Epithelial cell of proximal tubule (primary cell): ENCODE results near the gene SULT2A1. TPM values are rescaled to one million over a fixed set of nuclear protein-coding genes. Genes with fewer than 3 reads are reported as not detected.
A peak's percentile ranks its signal among the peaks of the same experiment; 100 is the strongest.
"Not testable (repeated sequence)": the region's sequence is repeated elsewhere in the genome, so short reads cannot be mapped to it uniquely, and the experiment has no call there.

ENCODE experiments used
- DNase-seq: peaks from one replicate; pipeline ENCODE4 v3.0.0-alpha.2; 2011; ENCODE audit warnings: low read depth
- H3K4me3 ChIP-seq: 2 replicates; pipeline ENCODE4 v1.5.1; 2011; ENCODE audit warnings: low read depth, mild to moderate bottlenecking, low read length
- total RNA-seq: library from RNA; depleted of rRNA; stranded (reverse); fragments of >200 nt; gene quantifications from 2 replicates; pipeline ENCODE4 v1.2.3, GENCODE V29; 2015
- TF ChIP-seq, protein P1 (sequence below): conservative IDR thresholded peaks from 2 replicates; pipeline ENCODE4 v1.5.1; 2012; ENCODE audit warnings: low read depth, mild to moderate bottlenecking, low read length

The SULT2A1 gene
- total RNA-seq, 1 donor from 2014 or later = not detected

DNA sequence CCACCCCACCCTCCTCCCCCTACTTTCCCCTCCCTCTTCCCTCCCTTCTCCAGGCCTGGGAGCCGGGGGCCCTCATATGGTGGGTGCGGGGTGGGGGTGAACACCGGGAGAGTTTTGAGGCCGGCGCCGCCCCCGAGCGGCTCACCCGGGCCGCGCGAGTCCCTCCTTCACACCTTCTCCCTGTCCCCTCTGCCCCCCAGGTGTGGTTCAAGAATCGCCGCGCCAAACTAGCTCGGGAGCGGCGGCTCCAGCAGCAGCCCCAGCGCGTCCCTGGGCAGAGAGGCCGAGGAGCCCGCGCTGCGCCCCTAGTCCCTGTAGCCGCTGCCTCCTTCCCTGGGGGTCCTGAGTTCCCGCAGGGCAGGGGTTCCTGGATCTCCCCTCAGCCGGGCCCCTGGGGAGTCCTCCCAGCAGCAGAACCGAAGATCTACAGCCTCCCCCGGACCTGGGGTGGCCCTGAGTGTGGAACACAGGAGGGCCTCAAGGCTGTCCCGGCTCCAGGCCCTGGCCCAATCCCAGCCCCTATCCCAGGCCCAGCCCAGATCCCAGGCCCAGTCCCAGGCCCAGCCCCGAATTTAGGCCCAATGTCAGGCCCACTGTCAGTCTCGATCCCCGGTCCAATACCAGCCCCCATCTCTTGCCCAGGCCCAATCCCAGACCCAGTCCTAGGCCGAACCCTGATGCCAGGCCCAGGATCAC lies 25.4 kb downstream of the SULT2A1 start:
- no peak overlapping the region for H3K4me3 ChIP-seq
- no peak for DNase-seq
- TF ChIP-seq, protein P1, sequence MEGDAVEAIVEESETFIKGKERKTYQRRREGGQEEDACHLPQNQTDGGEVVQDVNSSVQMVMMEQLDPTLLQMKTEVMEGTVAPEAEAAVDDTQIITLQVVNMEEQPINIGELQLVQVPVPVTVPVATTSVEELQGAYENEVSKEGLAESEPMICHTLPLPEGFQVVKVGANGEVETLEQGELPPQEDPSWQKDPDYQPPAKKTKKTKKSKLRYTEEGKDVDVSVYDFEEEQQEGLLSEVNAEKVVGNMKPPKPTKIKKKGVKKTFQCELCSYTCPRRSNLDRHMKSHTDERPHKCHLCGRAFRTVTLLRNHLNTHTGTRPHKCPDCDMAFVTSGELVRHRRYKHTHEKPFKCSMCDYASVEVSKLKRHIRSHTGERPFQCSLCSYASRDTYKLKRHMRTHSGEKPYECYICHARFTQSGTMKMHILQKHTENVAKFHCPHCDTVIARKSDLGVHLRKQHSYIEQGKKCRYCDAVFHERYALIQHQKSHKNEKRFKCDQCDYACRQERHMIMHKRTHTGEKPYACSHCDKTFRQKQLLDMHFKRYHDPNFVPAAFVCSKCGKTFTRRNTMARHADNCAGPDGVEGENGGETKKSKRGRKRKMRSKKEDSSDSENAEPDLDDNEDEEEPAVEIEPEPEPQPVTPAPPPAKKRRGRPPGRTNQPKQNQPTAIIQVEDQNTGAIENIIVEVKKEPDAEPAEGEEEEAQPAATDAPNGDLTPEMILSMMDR = no peak

DNA sequence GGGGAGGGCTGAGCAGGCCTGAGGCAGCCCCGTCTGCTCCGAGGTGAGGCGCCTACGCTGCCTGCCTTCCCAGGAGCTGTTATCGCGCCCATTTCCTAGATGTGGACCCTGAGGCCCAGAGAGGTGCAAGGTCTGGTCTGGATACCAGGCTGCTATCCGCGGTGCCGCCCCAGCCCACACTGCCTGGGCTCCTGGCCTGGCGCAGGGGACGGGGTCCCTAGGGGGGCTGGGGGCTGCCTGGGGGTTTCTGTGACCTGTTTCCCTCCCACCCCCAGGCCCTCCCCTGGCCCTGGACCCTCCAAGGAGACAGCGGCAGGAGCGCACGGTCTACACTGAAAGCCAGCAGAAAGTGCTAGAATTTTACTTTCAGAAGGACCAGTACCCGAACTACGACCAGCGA lies 26.3 kb downstream of the SULT2A1 start:
- not testable (repeated sequence) for H3K4me3 ChIP-seq, DNase-seq

DNA sequence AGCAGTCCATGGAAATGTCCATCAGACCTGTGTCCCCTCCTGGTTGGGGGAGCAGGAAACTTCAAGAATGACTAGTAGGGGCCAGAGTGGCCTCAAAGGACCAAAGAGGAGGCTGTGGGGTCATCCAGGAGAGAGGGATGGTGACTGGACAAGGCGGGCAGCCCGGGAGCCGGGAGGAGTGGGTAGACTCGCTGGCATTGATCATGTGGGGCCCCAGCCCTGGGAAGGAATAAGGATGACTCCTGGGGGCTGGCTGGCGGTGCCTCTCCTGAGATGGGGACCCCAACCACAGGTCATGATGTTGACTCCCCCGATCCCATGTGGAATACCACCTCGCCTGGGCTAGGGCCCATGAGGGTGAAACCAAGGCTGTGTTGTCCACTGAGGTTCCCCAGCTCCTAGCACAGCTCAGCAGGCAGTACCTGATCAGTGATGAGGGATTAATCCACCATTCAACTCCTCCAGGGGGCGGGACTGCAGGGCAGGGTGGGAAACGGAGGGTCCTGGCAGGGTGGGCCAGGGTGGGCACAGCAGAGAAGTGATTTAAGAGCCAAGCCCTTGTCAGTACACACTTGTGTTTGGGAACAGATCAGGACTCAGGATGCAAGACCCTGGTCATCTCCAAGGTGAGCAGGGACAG lies 27.3 kb downstream of the SULT2A1 start, which contains the start of gene TPRX2:
TPRX2 (plus strand) TSS at position 590 of the 640 bp plus-strand sequence; CDS start at position 602, 12 bp downstream.
- H3K4me3 ChIP-seq, DNase-seq: not testable (repeated sequence)

DNA sequence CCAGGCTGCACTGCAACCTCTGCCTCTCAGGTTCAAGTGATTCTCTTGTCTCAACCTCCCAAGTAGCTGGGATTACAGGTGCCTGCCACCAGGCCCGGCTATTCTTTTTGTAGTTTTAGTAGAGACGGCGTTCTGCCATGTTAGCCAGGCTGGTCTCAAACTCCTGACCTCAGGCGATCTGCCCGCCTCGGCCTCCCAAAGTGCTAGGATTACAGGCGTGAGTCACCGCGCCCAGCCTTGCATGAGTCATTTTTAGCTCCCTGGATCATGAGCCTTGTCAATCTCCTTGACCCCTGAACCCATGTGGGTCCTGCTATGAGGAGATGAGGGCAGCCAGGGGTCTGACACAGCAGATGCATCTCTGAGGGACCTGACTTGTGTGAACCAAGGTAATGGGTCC lies 27.9 kb downstream of the SULT2A1 start:
- not testable (repeated sequence) for DNase-seq, H3K4me3 ChIP-seq

DNA sequence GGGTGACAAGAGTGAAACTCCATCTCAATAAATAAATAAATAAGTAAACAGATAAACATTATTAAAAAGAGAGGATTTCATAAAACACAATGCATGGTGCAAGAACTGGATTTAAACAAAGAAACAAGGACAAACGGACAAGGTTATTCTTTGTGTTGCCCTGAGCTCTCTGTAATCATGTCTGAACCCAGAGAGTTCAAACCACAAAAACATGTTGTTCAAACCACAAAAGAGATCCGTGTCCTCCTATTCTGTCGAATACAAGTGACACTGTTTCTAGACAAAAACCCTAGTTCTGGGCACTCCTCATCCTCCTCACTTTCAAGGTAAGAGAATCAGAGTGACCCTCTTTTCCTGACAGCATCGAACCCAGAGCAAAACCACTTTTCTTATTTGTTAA lies 31.7 kb downstream of the SULT2A1 start:
- TF ChIP-seq, protein P1 = no peak
- H3K4me3 ChIP-seq = no peak overlapping the region
- no peak for DNase-seq

DNA sequence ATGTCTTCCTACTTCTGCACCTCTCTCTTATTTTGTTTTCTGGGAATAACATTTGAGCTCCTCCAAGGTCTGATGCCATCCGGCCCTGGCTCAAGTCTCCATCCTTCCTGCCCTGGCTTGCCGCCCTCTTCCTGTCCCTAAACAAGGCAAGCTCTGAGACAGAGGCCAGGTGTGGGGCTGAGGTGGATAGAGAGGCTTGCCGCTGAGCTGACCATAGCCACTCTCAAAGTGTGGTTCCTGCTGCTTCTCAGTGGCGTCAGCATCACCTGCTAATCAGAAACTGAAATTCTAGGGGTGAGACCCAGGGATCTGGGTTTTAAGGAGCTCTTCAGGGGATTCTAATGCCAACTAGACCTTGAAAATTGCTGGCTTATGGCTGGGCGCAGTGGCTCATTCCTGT lies 33.1 kb downstream of the SULT2A1 start:
- DNase-seq = no peak
- TF ChIP-seq, protein P1 = no peak
- H3K4me3 ChIP-seq = no peak overlapping the region

DNA sequence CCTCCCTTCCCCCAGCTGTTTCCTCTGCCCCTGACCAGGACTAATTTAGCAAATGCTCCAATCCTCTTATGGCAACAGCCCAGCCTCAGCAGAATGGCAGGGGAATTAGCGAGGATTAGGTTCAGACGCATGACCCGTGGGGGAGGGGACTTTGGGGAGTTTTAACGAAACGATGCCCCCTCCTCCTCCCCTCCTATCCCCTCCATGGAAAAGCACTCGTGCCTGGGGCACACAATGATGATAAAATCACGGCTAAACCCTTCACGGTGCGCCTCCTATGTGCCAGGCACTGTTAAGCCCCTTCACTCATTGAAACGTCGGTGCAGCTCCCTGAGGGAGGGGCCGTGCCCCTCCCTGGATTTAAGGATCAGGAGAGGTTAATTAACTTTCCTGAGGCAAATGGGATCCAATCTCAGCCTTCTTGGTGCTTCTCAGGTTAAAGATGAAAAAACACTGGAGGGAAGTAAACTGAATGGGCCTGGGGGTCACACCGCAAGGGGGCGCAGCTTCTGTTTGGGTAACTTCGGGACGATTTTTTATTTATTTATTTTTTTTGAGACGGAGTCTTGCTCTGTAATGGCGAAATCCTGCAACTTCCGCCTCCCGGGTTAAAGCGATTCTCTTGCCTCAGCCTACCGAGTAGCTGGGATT lies 37.2 kb downstream of the SULT2A1 start:
- no peak for DNase-seq
- TF ChIP-seq, protein P1 = peak; percentile 54
- no peak overlapping the region for H3K4me3 ChIP-seq

DNA sequence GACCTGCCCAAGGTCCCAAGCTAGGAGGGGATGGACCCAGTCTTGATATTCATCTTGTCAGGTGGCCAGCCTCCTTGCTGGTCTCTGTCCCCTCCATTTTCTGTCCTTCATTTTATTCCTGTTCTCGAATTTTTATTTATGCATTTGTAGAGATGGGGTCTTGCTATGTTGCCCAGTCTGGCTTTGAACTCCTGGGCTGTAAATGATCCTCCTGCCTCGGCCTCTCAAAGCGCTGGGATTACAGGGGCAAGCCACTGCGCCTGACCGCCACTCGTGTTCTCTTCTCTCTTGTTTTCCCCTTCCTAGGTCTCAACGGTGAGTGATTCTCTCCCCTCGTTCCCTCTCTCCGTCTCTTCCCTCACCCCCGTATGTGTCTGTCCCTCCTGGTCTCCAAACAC lies 37.7 kb downstream of the SULT2A1 start:
- H3K4me3 ChIP-seq = no peak overlapping the region
- no peak for DNase-seq
- TF ChIP-seq, protein P1 = no peak
